WTC11 (cell line): Measurements from ENCODE around the gene CDK2. TPM values are rescaled to one million over a fixed set of nuclear protein-coding genes. Genes with fewer than 3 reads are reported as not detected.

ENCODE experiments used
- ATAC-seq: fragments of 200-7000 bp; cut with Tn5 transposase; 2 replicates; pipeline ENCODE4 v1.10.0; 2021; ENCODE audit warnings: mild to moderate bottlenecking, moderate library complexity
- CTCF ChIA-PET: fragments of 300-600 bp; sonication (Branson Sonifier 250); formaldehyde crosslinking; loops from one replicate; lab custom pipeline; 2021; ENCODE audit warnings: antibody characterized with exemption; lab: Charles Lee
- POLR2A ChIA-PET: fragments of 350-600 bp; sonication (Branson Sonifier 250); formaldehyde crosslinking; loops from one replicate; lab custom pipeline; 2021; ENCODE audit warnings: antibody characterized with exemption; lab: Charles Lee
- DNase-seq: peaks from one replicate; pipeline ENCODE4 v3.0.0; 2021; ENCODE audit warnings: low spot score
- H3K27ac Mint-ChIP-seq: 2 replicates; pipeline ENCODE4 v1.8.0; 2021; ENCODE audit warnings: mixed read lengths
- H3K27me3 Mint-ChIP-seq: 2 replicates; pipeline ENCODE4 v1.8.0; 2021; ENCODE audit warnings: low read depth, mild to moderate bottlenecking, moderate library complexity, mixed read lengths
- H3K36me3 Mint-ChIP-seq: 2 replicates; pipeline ENCODE4 v1.8.0; 2021; ENCODE audit warnings: mixed read lengths
- H3K4me1 Mint-ChIP-seq: 2 replicates; pipeline ENCODE4 v1.8.0; 2022; ENCODE audit warnings: mixed read lengths
- H3K4me3 Mint-ChIP-seq: 2 replicates; pipeline ENCODE4 v1.8.0; 2021; ENCODE audit warnings: mild to moderate bottlenecking, moderate library complexity, mixed read lengths
- H3K9me3 Mint-ChIP-seq: 2 replicates; pipeline ENCODE4 v1.8.0; 2021; ENCODE audit warnings: mixed read lengths
- AR ChIP-seq: fragments of 250-450 bp; sonication (Bioruptor Pico); IDR thresholded peaks from 2 replicates; pipeline ENCODE4 v1.9.0; 2021; ENCODE audit warnings: mild to moderate bottlenecking
- ARID4B ChIP-seq: sonication (generic); formaldehyde crosslinking; IDR thresholded peaks from 2 replicates; pipeline ENCODE4 v1.8.0; 2023; ENCODE audit warnings: missing genetic modification reagents, mild to moderate bottlenecking, borderline replicate concordance
- CREB1 ChIP-seq: sonication (generic); formaldehyde crosslinking; IDR thresholded peaks from 2 replicates; pipeline ENCODE4 v1.8.0; 2023; ENCODE audit warnings: mild to moderate bottlenecking, missing genetic modification reagents
- EMX1 ChIP-seq: fragments of 250-450 bp; sonication (Bioruptor Pico); IDR thresholded peaks from 2 replicates; pipeline ENCODE4 v1.8.0; 2021; ENCODE audit warnings: mild to moderate bottlenecking
- GABPB1 ChIP-seq: sonication (generic); formaldehyde crosslinking; IDR thresholded peaks from 2 replicates; pipeline ENCODE4 v1.8.1; 2023; ENCODE audit warnings: mild to moderate bottlenecking, missing genetic modification reagents
- JUN ChIP-seq: sonication (generic); formaldehyde crosslinking; IDR thresholded peaks from 2 replicates; pipeline ENCODE4 v1.8.0; 2023; ENCODE audit warnings: mild to moderate bottlenecking, missing genetic modification reagents
- KAT7 ChIP-seq: sonication (generic); formaldehyde crosslinking; IDR thresholded peaks from 2 replicates; pipeline ENCODE4 v1.8.1; 2023; ENCODE audit warnings: missing genetic modification reagents, mild to moderate bottlenecking, borderline replicate concordance
- MXD4 ChIP-seq: fragments of 250-450 bp; sonication (Bioruptor Pico); IDR thresholded peaks from 2 replicates; pipeline ENCODE4 v1.8.0; 2021; ENCODE audit warnings: mild to moderate bottlenecking, moderate library complexity, borderline replicate concordance
- NFYB ChIP-seq: sonication (generic); formaldehyde crosslinking; conservative IDR thresholded peaks from 2 replicates; pipeline ENCODE4 v1.8.0; 2022; ENCODE audit warnings: low read depth, missing genetic modification reagents
- PRRX2 ChIP-seq: fragments of 250-450 bp; sonication (Bioruptor Pico); IDR thresholded peaks from 2 replicates; pipeline ENCODE4 v1.8.0; 2021; ENCODE audit warnings: mild to moderate bottlenecking
- SMAD3 ChIP-seq: sonication (generic); formaldehyde crosslinking; IDR thresholded peaks from 2 replicates; pipeline ENCODE4 v1.8.0; 2022; ENCODE audit warnings: missing genetic modification reagents, mild to moderate bottlenecking, borderline replicate concordance
- STAT6 ChIP-seq: sonication (generic); formaldehyde crosslinking; conservative IDR thresholded peaks from 2 replicates; pipeline ENCODE4 v1.8.1; 2023; ENCODE audit warnings: mild to moderate bottlenecking, low read depth, missing genetic modification reagents, moderate library complexity
- TEAD1 ChIP-seq: sonication (generic); formaldehyde crosslinking; IDR thresholded peaks from 2 replicates; pipeline ENCODE4 v1.8.0; 2022; ENCODE audit warnings: mild to moderate bottlenecking, missing genetic modification reagents
- TP53 ChIP-seq: sonication (generic); formaldehyde crosslinking; IDR thresholded peaks from 2 replicates; pipeline ENCODE4 v1.8.1; 2023; ENCODE audit warnings: mild to moderate bottlenecking, missing genetic modification reagents
- USF2 ChIP-seq: sonication (generic); formaldehyde crosslinking; IDR thresholded peaks from 2 replicates; pipeline ENCODE4 v1.8.1; 2023; ENCODE audit warnings: mild to moderate bottlenecking, missing genetic modification reagents, moderate library complexity
- ZNF138 ChIP-seq: sonication (generic); formaldehyde crosslinking; conservative IDR thresholded peaks from 2 replicates; pipeline ENCODE4 v1.8.1; 2022; ENCODE audit warnings: mild to moderate bottlenecking, moderate library complexity, missing genetic modification reagents
- ZNF232 ChIP-seq: sonication (generic); formaldehyde crosslinking; IDR thresholded peaks from 2 replicates; pipeline ENCODE4 v1.8.0; 2022; ENCODE audit warnings: mild to moderate bottlenecking, missing genetic modification reagents
- ZNF317 ChIP-seq: sonication (generic); formaldehyde crosslinking; IDR thresholded peaks from 2 replicates; pipeline ENCODE4 v1.8.1; 2023; ENCODE audit warnings: low read depth, mild to moderate bottlenecking, moderate library complexity, missing genetic modification reagents, borderline replicate concordance
- ZNF671 ChIP-seq: fragments of 250-450 bp; sonication (Bioruptor Pico); IDR thresholded peaks from 2 replicates; pipeline ENCODE4 v1.8.0; 2021; ENCODE audit warnings: mild to moderate bottlenecking
- total RNA-seq: library from RNA; stranded (reverse); gene quantifications from 3 replicates; pipeline ENCODE4 v1.2.3, GENCODE V29; 2021

CDK2 gene
- total RNA-seq, 1 experiment from 2014 or later = 43.1 TPM

GRCh38 chr12:55934773-55935172 is 31.9 kb upstream of the CDK2 start:
- no peak for ATAC-seq
- peaks cover 26% of the 10 kb centered on the region for H3K4me1 Mint-ChIP-seq
- no peak overlapping the region for H3K4me3 Mint-ChIP-seq
- no peak overlapping the region for H3K27ac Mint-ChIP-seq
- DNase-seq = no peak
- TF ChIP-seq SMAD3 (CRISPR knock-in tag) (no peak), ZNF232 (CRISPR knock-in tag) (no peak), KAT7 (CRISPR knock-in tag) (no peak), ZNF317 (CRISPR knock-in tag) (no peak), TP53 (CRISPR knock-in tag) (no peak), EMX1 (CRISPR knock-in tag) (no peak), ZNF138 (no peak), USF2 (CRISPR knock-in tag) (no peak), AR (CRISPR knock-in tag) (no peak), NFYB (CRISPR knock-in tag) (no peak), CREB1 (CRISPR knock-in tag) (no peak), MXD4 (CRISPR knock-in tag) (no peak), ARID4B (CRISPR knock-in tag) (no peak), ZNF671 (CRISPR knock-in tag) (no peak), TEAD1 (CRISPR knock-in tag) (no peak), STAT6 (CRISPR knock-in tag) (no peak), PRRX2 (CRISPR knock-in tag) (no peak), GABPB1 (CRISPR knock-in tag) (no peak), JUN (no peak)
- peaks cover 59% of the 10 kb centered on the region for H3K27me3 Mint-ChIP-seq
- H3K36me3 Mint-ChIP-seq = no peaks in the 10 kb centered on the region
- no peaks in the 10 kb centered on the region for H3K9me3 Mint-ChIP-seq
- POLR2A ChIA-PET = no interaction called here
- CTCF ChIA-PET = interaction anchor here (0.6 to 1.7 kb wide), 3 partner anchors 8 to 196 kb away, joined by 3 to 7 read pairs (median 3); no protein-coding TSS in a partner anchor
